ENCODE results near the gene FBXL20.

Gene FBXL20

GRCh38 chr17:39401412-39402243, at the start of gene FBXL20 (continued):
- TF ChIP-seq ZSCAN5A (tag by site-specific recombination; IDR thresholded peaks at IDR 0.05), result peak; percentile 32; the same call in 1 of the 2 replicates
- no peak for TF ChIP-seq ZNF433 (tag by site-specific recombination; IDR thresholded peaks at IDR 0.05; ENCODE audit: low read depth)
- no peak for TF ChIP-seq ZNF280D (tag by site-specific recombination; IDR thresholded peaks at IDR 0.05)
- no peak for TF ChIP-seq ZNF155 (tag by site-specific recombination; IDR thresholded peaks at IDR 0.05)
- TF ChIP-seq ZNF658 (tag by site-specific recombination; IDR thresholded peaks at IDR 0.05), result no peak
- TF ChIP-seq ZNF174 (tag by site-specific recombination; IDR thresholded peaks at IDR 0.05), result no peak
- peak; percentile 41; the same call in 1 of the 2 replicates for TF ChIP-seq KLF7 (tag by site-specific recombination; IDR thresholded peaks at IDR 0.05; ENCODE audit: borderline replicate concordance)
- TF ChIP-seq KLF9 (tag by site-specific recombination; IDR thresholded peaks at IDR 0.05; ENCODE audit: low read depth), result peak; percentile 8; the same call in 1 of the 2 replicates
- no peak for TF ChIP-seq ZNF488 (tag by site-specific recombination; IDR thresholded peaks at IDR 0.05)
- TF ChIP-seq ZNF626 (tag by site-specific recombination; IDR thresholded peaks at IDR 0.05), result no peak
- TF ChIP-seq ZXDB (tag by site-specific recombination; IDR thresholded peaks at IDR 0.05), result 0 out of 2 replicates have a peak, but pooled peaks have one; percentile 37
- no peak; the same call in 1 of the 2 replicates for TF ChIP-seq ZBTB8A (tag by site-specific recombination; IDR thresholded peaks at IDR 0.05)
- no peak for TF ChIP-seq SETDB1 (IDR thresholded peaks at IDR 0.05; ENCODE audit: insufficient read length, low read length)
- TF ChIP-seq ZBTB48 (tag by site-specific recombination; IDR thresholded peaks at IDR 0.05), result peak; percentile 94
- TF ChIP-seq ZFP41 (tag by site-specific recombination; IDR thresholded peaks at IDR 0.05; ENCODE audit: borderline replicate concordance), result no peak
- no peak for TF ChIP-seq ZNF518A (tag by site-specific recombination; conservative IDR thresholded peaks at IDR 0.05; ENCODE audit: low read depth)
- no peak for TF ChIP-seq SALL2 (tag by site-specific recombination; IDR thresholded peaks at IDR 0.05; ENCODE audit: borderline replicate concordance)
- peak; percentile 79 for TF ChIP-seq ZNF76 (tag by site-specific recombination; IDR thresholded peaks at IDR 0.05; ENCODE audit: borderline replicate concordance, low read depth)
- no peak for TF ChIP-seq ZNF548 (tag by site-specific recombination; IDR thresholded peaks at IDR 0.05)
- TF ChIP-seq ZNF629 (tag by site-specific recombination; IDR thresholded peaks at IDR 0.05), result 0 out of 2 replicates have a peak, but pooled peaks have one; percentile 14
- peak; percentile 97 for TF ChIP-seq PATZ1 (tag by site-specific recombination; IDR thresholded peaks at IDR 0.05)
- TF ChIP-seq ZNF561 (tag by site-specific recombination; IDR thresholded peaks at IDR 0.05; ENCODE audit: borderline replicate concordance), result peak; percentile 84; the same call in 1 of the 2 replicates
- TF ChIP-seq ZNF785 (tag by site-specific recombination; IDR thresholded peaks at IDR 0.05), result peak; percentile 75; the same call in 1 of the 2 replicates

Data from HEK293 (cell line).